NCI-H446 (cell line): ENCODE data around the gene AMBP.
"Not testable (repeated sequence)": the region's sequence is repeated elsewhere in the genome, so short reads cannot be mapped to it uniquely, and the experiment has no call there.

Experiments used
- DNase-seq, 2 experiments: peaks; one replicate each; lab custom pipeline; 2025; lab: John Stamatoyannopoulos, UW

The AMBP gene

DNA sequence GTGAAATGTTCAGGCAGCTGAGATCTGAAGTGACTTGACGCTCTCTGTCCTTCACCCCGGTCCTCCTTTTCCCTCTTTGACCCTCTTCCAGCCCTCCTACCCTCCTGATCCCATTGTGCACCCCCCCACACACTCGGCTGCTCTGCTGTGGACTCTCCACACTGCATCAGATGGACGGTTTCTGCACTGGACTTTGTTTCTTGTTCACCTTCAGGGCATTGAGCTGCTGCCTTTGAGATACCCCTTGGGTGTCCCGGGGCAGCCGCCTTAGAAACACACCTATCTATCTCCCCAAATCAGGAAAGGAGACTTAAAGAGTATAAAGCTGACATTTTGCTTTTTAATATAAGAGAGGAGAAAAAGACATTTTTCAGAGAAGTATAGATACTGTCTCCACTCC is 27.5 kb downstream of the AMBP start:
- DNase-seq, result no peak

GRCh38 chr9:114050226-114050568 is 27.9 kb downstream of the AMBP start:
- DNase-seq, result no peak

DNA sequence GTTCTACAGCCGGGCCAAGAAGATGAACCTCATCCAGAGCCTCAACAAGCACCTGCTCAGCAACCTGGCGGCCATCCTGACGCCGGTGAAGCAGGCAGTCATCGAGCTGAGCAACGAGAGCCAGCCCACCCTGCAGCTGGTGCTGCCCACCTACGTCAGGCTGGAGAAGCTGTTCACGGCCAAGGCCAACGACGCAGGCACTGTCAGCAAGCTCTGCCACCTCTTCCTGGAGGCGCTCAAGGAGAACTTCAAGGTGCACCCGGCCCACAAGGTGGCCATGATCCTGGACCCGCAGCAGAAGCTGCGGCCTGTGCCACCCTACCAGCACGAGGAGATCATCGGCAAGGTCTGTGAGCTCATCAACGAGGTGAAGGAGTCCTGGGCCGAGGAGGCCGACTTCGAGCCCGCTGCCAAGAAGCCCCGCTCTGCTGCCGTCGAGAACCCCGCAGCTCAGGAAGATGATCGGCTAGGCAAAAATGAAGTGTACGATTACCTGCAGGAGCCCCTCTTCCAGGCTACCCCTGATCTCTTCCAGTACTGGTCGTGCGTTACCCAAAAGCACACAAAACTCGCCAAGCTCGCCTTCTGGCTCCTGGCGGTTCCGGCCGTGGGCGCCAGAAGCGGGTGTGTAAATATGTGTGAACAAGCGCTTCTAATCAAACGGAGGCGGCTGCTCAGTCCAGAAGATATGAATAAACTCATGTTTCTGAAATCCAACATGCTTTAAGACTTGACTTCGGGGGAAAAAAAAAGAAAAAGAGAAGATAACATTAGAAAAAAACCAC is 28.5 kb downstream of the AMBP start:
- no peak for DNase-seq

DNA sequence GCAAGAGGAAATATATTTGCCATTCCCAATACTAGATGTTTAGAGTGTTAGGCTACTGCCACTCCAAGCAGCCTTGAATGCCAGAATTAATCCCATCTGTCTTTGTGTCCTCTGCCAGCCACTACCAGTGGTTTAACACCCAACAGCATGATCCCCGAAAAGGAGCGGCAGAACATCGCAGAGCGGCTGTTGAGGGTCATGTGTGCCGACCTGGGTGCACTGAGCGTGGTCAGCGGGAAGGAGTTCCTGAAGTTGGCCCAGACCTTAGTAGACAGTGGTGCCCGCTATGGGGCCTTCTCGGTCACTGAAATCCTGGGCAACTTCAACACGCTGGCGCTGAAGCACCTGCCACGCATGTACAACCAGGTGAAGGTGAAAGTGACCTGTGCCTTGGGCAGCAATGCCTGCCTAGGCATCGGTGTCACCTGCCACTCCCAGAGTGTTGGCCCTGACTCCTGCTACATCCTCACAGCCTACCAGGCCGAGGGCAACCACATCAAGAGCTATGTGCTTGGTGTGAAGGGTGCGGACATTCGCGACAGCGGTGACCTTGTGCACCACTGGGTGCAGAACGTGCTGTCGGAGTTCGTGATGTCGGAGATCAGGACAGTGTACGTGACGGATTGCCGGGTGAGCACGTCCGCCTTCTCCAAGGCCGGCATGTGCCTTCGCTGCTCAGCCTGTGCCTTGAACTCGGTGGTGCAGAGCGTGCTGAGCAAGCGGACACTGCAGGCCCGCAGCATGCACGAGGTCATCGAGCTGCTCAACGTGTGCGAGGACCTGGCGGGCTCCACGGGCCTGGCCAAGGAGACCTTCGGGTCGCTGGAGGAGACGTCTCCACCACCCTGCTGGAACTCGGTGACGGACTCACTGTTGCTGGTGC is 29.3 kb downstream of the AMBP start:
- no peak for DNase-seq

- DNase-seq, result no peak
Observed at GRCh38 chr9:114047717-114048116, 30.4 kb downstream of the AMBP start.

GRCh38 chr9:114046875-114047274 is 31.2 kb downstream of the AMBP start:
- no peak for DNase-seq

DNA sequence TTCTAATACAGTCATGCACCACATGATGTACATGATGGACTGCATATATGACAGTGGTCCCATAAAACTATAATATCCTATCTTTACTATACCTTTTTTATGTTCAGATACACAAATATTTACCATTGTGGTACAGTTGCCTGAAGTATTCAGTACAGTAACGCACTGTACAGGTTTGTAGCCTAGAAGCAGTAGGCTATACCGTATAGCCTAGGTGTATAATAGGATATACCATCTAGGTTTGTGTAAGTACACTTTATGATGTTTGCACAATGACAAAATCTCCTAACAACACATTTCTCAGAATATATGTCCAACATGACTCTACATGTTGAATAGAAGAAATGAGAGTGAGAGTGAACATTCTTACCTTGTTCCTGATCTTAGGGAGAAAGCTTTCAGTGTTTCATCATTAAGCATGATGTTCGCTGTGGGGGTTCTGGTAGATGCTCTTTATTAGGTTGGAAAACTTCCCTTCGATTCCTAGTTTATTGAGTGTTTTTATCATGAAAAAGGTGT is 31.8 kb downstream of the AMBP start:
- DNase-seq, result no peak

DNA sequence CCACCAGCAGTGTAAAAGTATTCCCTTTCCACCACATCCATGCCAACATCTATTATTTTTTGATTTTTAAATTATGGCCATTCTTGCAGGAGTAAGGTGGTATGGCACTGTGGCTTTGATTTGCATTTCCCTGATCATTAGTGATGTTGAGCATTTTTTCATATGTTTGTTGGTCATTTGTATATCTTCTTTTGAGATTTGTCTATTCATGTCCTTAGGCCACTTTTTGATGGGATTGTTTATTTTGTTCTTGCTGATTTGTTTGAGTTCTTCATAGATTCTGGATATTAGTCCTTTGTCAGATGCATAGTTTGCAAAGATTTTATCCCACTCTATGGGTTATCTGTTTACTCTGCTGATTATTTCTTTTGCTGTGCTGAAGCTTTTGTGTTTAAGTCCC is 34.4 kb downstream of the AMBP start:
- DNase-seq, result not testable (repeated sequence)

DNA sequence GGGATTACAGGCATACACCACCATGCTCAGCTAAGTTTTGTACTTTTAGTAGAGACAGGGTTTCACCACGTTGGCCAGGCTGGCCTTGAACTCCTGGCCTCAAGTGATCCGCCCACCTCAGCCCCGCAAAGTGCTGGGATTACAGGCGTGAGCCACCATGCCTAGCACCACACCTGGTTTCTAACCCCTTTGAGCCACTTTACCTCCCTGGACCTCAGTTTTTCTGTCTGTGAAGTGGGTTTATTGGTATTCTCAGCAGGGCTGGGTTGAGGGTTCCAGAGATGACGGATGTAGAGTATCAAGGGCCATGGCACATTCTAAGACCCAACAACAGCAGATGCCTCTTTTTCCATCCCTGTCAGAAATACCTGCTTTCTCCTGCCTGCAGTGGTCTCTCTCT is 38.6 kb downstream of the AMBP start:
- no peak for DNase-seq

DNA sequence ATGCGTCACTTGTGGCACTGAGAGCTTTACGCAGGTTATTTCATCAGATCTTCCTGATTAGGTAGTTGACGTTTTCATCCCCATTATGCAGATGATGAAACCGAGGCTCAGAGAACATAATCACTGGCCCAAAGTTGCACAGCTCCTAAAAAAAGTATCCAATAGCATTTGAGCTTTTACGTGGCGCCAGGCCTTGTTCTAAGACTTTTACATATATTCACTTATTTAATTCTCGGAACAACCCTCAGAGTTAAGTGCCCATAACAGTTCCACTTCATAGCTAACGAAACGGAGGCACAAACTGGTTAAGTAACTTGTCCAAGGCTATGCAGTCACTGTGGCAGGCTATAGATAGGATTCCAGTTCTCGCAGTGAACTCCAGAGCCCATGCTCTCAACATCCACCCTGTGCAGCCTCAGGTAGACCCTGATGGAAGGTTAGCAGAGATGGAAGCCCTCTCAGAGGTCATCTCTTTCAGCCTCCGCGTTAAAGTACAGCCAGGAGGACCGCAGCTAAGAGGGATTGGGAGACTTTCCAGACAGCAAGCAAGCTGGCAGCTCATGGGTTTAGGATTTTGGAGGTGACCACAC is 39.3 kb downstream of the AMBP start:
- no peak for DNase-seq

DNA sequence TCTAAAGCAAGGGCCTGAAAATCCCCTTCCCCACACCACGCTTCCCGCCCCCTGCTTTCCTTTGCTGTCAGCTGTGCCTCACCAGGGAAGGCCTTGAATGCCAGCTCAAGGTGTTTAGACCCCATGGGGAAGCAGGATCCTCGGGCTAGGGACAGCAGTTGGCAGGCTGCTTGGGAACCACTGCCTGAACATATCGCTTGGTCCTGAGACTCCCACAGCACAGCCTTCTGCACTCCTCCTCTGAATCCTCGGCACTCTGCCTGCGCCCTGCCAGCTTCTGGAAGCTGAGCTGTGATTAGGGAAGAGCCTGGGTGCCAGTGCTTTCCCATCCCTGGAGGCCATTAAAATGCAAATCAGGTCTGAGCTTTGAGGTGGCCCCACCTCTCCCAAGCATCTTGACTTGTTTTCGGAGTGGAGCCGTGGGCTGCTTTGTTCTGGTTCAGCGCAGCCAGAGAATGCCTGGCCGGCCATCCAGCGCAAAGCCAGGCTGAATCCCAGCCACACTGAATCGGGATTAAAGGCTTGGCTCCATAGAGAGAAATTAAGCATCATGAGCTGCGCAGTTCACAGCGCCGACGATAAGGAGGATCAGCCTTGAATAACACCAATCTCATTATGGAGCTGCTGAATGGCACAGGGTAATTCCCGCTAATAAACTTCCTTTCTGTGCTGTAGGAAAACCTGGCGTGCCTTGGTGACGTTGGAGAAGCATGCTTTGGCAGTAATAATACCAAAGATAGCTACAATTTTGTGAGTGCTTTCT is 40.0 kb downstream of the AMBP start:
- no peak for DNase-seq

DNA sequence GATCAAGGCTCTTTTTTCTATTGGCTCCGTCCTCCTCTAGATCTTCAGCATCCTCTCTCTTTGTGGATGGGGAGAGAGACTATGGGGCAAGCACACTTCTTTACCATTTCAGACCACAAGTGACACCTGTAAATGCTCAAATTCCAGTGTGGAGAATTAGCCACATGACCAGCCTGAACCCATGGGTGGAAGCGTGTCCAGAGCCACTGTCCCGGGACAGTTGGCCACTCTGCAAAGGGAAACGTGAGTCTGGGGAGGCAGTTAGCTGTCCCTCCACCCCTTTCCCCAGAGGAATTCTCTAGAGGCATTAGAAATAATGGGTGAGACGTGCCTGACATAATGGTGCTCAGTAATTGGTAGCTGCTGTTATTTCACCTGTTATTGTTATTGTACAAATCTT is 40.9 kb downstream of the AMBP start:
- no peak for DNase-seq

GRCh38 chr9:114035845-114036801 is 42.0 kb downstream of the AMBP start:
- DNase-seq, result no peak

- no peak for DNase-seq
Observed at GRCh38 chr9:114035221-114035844, 42.8 kb downstream of the AMBP start.

DNA sequence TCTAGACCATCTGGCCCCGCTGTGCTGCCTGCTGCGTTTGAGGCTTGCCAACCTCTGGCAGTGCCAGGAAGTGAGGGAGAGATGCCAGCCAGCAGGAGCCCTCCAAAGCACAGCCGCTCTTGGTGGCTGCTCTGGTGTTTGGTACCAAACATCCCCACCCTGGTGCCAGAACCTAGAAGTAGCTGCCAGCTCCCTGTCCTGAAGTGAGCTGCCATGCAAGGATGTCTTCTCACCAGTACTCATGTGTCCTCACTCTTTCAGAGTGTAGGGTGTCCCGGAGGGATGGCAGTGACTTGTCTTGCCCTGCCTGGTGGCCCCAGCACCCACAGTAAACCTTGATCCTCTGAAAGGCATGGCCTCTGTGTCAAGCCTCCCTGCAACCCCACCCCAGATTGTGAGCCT is 43.4 kb downstream of the AMBP start:
- peak; percentile 31 to 80 for DNase-seq

DNA sequence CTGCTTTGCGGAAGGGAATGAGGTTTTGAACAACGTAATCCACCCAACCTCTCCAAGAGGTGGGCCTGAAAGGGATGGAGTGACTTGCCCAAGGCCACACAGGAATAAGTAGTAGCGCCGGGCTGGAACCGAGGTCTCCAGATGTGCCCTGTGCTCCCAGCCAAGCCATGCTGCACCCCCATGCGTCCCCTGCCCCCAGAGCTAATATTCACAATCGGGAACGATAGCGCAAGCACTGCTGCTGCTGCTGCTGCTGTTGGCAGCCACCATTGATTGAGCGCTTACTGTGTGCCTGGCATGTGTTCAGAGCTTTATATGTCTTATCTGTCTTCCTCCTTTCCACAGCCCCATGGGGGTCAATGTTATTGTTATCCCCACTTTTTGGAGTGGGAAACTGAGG is 43.9 kb downstream of the AMBP start:
- DNase-seq, result peak in 1 of 2 experiments; percentile 43

- DNase-seq, result no peak
Observed at GRCh38 chr9:114033397-114034103, 44.5 kb downstream of the AMBP start.

- DNase-seq, result no peak
Observed at GRCh38 chr9:114031948-114032840, 45.9 kb downstream of the AMBP start.
